ENCODE data around the gene HHLA2. TPM values are rescaled to one million over a fixed set of nuclear protein-coding genes. Genes with fewer than 3 reads are reported as not detected.

HHLA2 gene
- total and polyA plus RNA-seq, 12 donors = not detected

DNA sequence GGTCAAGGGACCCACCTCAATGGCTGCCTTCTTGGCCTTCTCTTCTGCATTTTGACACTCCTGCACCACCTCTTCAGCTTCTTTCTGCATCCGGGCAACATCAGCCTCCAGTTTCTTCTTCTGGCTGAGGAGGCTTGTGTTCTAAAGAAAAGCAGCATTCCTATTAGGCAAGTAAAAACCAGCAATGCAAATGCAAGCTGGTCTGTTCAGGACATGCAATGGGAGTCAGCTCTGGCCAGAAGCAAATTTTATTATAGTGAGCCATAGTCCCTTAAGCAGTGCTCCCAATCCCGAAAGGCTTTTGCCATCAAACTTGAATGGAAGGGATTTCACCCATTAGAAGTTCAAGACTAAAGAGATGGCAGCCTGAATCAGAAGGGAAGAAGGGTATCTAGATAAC is 97.7 kb downstream of the HHLA2 start:
- Histone ChIP-seq H3K9me3 (no peaks in the 10 kb centered on the region), H3K4me1 (no peaks in the 10 kb centered on the region), H3K4me3 (no peak overlapping the region), H3K27ac (no peak overlapping the region), H3K27me3 (no peaks in the 10 kb centered on the region), H3K36me3 (no peaks in the 10 kb centered on the region)
- DNase-seq = no peak
- TF ChIP-seq, protein P1, sequence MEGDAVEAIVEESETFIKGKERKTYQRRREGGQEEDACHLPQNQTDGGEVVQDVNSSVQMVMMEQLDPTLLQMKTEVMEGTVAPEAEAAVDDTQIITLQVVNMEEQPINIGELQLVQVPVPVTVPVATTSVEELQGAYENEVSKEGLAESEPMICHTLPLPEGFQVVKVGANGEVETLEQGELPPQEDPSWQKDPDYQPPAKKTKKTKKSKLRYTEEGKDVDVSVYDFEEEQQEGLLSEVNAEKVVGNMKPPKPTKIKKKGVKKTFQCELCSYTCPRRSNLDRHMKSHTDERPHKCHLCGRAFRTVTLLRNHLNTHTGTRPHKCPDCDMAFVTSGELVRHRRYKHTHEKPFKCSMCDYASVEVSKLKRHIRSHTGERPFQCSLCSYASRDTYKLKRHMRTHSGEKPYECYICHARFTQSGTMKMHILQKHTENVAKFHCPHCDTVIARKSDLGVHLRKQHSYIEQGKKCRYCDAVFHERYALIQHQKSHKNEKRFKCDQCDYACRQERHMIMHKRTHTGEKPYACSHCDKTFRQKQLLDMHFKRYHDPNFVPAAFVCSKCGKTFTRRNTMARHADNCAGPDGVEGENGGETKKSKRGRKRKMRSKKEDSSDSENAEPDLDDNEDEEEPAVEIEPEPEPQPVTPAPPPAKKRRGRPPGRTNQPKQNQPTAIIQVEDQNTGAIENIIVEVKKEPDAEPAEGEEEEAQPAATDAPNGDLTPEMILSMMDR (IDR thresholded peaks at IDR 0.05) = no peak
- ATAC-seq = no peak
- intact Hi-C loops (cut with DNase I) = no loop called here
- WGBS, 2 donors = 94 to 98% methylated on average over 2 of the region's 2 CpGs

DNA sequence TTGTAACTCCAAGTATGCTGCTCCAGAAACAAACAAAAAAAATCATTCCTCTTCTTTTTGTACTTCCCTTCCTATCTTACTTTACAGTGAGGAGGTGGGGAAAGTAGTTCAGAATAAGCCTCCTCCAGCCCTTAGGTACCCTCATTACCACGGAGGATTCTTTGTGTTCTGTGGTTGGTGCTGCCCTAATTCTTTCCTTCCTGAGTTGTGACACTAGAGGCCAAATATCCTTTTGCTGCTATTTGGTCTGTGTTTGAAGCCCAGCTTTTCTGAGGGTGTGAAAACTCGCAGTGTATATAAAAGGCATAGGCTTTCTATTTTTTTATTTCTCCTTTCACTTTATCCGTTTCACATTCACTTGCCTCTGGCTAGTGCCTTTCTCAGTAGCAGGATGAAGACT is 98.2 kb downstream of the HHLA2 start:
- no peaks in the 10 kb centered on the region for H3K27me3 ChIP-seq
- H3K9me3 ChIP-seq = peaks cover 0 to 1% (median 0%) of the 10 kb centered on the region in 11 donors
- intact Hi-C loops (cut with DNase I) = no loop called here
- TF ChIP-seq, protein P1 (IDR thresholded peaks at IDR 0.05) = no peak
- H3K36me3 ChIP-seq = no peaks in the 10 kb centered on the region
- no peak overlapping the region for H3K4me3 ChIP-seq
- no peak for DNase-seq
- no peaks in the 10 kb centered on the region for H3K4me1 ChIP-seq
- 74 to 75% methylated on average over 3 of the region's 3 CpGs for WGBS, 2 donors
- no peak overlapping the region for H3K27ac ChIP-seq
- ATAC-seq = no peak

DNA sequence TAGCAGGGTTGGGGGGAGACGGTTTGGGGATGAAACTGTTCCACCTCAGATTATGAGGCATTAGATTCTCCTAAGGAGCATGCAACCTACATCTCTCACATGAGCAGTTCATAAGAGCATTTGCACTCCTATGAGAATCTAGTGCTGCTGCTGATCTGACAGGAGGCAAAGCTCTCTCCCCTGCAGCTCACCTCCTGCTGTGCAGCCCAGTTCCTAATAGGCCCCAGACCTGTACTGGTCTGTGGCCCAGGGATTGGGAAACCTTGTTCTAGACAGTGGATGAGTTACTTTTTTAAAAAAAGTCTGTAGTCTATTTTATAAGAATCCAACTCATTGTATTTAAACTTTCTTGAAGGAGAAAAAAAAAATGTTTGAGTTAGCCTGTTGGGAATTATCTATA is 100.0 kb downstream of the HHLA2 start:
- ATAC-seq (no peak), DNase-seq (no peak)
- Histone ChIP-seq H3K27ac (no peak overlapping the region), H3K4me1 (no peaks in the 10 kb centered on the region), H3K4me3 (no peak overlapping the region), H3K36me3 (no peaks in the 10 kb centered on the region), H3K27me3 (no peaks in the 10 kb centered on the region), H3K9me3 (peaks cover 0 to 16% (median 0%) of the 10 kb centered on the region in 11 donors)
- intact Hi-C loops (cut with DNase I) = no loop called here
- WGBS, 2 donors = 82 to 83% methylated on average over 1 of the region's 1 CpG
- TF ChIP-seq, protein P1 (IDR thresholded peaks at IDR 0.05) = no peak

DNA sequence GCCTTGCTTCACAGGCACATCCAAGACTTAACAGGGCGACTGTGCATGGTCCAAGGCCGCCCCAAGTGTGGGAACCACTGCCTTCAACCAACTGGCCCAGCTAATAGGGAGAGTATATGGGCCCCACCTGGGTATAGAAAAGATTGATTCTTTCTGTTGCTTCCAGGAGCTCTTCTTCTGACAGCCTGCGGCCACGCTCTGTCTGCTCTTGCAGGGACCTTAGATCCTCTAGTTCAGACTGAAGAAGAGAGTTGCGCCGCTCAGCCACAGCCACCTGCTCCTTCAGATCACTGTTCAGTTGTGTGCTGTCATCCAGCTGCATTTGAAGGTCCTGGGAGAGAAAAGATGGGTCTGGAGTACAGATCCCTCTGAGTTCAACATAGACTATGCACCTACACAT is 102.2 kb downstream of the HHLA2 start:
- DNase-seq (no peak), ATAC-seq (no peak)
- TF ChIP-seq, protein P1 (IDR thresholded peaks at IDR 0.05) = no peak
- H3K27me3 ChIP-seq = no peaks in the 10 kb centered on the region
- no peak overlapping the region for H3K27ac ChIP-seq
- no peaks in the 10 kb centered on the region for H3K36me3 ChIP-seq
- no peak overlapping the region for H3K4me3 ChIP-seq
- H3K9me3 ChIP-seq = peaks cover 0 to 16% (median 0%) of the 10 kb centered on the region in 11 donors
- intact Hi-C loops (cut with DNase I) = no loop called here
- no peaks in the 10 kb centered on the region for H3K4me1 ChIP-seq
- 95 to 97% methylated on average over 6 of the region's 6 CpGs for WGBS, 2 donors

All from heart right ventricle (tissue), 16 donors.